Epithelial cell of esophagus (primary cell): ENCODE results near the gene JARID2.

Experiments
- DNase-seq: peaks from one replicate; pipeline ENCODE4 v3.0.0; 2010; ENCODE audit warnings: low read depth
- H3K4me3 ChIP-seq: 2 replicates; pipeline ENCODE4 v1.5.1; 2011; ENCODE audit warnings: mild to moderate bottlenecking, low read length, control low read depth
- CTCF ChIP-seq: IDR thresholded peaks from 2 replicates; pipeline ENCODE4 v1.5.1; 2011; ENCODE audit warnings: low read depth, mild to moderate bottlenecking, low read length, control low read depth, inconsistent platforms; ENCODE audit not compliant: insufficient read depth; ENCODE audit errors: missing control alignments

JARID2 gene

GRCh38 chr6:15402406-15403045 is 156.7 kb downstream of the JARID2 start:
- DNase-seq, result no peak
- no peak overlapping the region for H3K4me3 ChIP-seq
- TF ChIP-seq CTCF, result no peak

GRCh38 chr6:15403094-15403755 is 157.4 kb downstream of the JARID2 start:
- no peak for DNase-seq
- TF ChIP-seq CTCF, result no peak
- H3K4me3 ChIP-seq, result no peak overlapping the region

- no peak for DNase-seq
- no peak overlapping the region for H3K4me3 ChIP-seq
- TF ChIP-seq CTCF, result no peak
These were observed 158.8 kb downstream of the JARID2 start for GRCh38 chr6:15404685-15404980.

- no peak for DNase-seq
- no peak overlapping the region for H3K4me3 ChIP-seq
- TF ChIP-seq CTCF, result no peak
These were observed 159.5 kb downstream of the JARID2 start for GRCh38 chr6:15405129-15406068.

GRCh38 chr6:15406452-15406851 is 160.6 kb downstream of the JARID2 start:
- no peak for DNase-seq
- no peak for TF ChIP-seq CTCF
- H3K4me3 ChIP-seq, result no peak overlapping the region

GRCh38 chr6:15408008-15408407 is 162.1 kb downstream of the JARID2 start:
- no peak for DNase-seq
- H3K4me3 ChIP-seq, result no peak overlapping the region
- TF ChIP-seq CTCF, result no peak
